Posterior cingulate gyrus (tissue), 11 donors: ENCODE results near the gene BCAS1.

Experiments
- DNase-seq, 10 donors: peaks; one replicate each; pipeline versions ENCODE4 v3.0.0 to v3.0.0-alpha.2; 2020 to 2021; ENCODE audit warnings: mixed read lengths in 3 of 10
- intact Hi-C: fragments of 100-400 bp; cut with DNase I; formaldehyde crosslinking; loops from one replicate; pipeline ENCODE4 v1.15.1; 2023

The BCAS1 gene

DNA sequence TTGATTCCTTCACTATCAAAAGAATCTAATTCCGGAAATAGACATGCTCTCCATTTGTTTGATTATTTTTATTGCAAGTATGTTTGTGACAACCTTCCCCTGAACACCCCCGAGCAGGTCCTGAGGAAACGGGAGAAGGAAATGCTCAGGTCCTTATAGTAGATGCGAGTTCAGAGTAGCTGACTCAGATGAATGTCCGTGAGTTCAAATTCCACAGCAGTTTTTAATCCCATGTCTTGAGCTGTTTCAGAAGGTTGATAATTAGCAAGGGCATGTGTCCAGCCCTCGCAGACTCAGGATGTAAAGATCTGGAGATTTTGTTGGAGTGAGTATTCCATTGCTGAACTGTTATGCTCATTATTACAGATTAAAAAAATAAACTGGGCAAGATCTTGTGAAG, 169.3 kb downstream of the BCAS1 start:
- no peak for DNase-seq

DNA sequence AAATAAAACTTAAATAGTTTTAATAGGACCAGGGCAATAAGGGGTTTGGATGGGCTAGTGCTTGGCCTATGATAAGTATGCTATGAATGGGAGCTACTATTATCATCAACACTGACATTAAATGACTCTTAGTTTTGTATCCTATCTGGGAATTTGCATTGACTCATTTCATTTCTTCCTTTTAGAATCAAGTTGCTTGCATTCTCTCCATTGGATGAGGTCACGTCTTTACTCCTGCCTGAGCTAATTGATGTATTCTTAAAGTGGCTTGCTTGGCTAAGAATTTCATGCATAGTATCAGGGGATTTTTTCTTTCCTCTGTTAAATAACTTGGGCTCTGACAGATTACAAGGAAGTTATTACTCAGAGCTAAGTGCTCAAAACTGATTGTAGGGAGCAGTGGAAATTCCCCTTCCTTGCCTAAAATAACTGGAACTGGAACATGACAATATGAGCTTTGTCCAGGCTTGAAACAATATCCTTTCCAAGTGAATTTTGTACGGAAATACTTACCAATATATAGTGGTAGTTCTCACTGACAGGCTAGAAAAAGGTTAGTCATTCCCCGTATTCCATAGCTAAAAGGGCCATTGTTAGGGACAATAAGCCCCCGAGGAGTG, 169.9 kb downstream of the BCAS1 start:
- intact Hi-C loops: no loop called here
- no peak for DNase-seq

More for the DNA sequence above, 169.3 kb downstream of the BCAS1 start:
- intact Hi-C loops: no loop called here

DNA sequence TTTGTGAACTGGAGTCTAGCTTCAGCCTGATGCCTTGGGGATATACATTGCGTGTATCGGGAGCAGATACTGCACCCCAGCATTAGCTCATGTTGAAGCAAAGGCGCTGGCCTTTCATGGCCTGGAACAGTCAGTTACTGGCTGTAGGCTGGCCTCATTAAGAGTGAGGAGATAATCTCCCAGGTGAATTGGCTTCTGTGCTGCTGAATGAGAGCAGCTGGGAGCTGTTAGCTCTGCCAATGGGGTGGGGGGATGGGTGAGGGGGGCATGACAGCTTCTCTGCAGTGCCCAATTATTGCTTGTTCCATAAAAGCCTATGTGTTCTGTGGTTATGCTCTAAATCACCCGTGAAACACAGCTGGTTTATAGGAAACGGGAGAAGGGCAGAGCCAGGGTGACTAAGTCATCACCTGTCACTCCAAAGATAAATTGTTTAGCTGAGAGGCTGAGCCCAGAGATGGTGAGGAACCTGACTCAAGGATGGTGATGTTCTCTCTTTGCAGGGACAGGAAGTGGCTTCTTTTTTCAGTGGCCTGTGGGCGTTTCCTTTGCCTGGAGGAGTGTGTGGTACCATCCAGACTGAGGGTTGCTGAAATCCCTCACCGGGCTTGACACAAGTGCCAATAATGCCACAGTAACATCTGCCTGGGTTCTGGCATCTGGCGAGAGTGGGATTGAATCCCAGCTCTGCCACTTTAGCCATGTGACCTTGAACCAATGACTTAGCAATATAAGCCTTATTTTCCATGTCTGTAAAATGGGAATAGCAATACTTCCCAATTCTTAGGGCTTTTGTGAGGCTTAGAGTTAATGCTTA, 170.8 kb downstream of the BCAS1 start:
- DNase-seq: no peak
- intact Hi-C loops: no loop called here

DNA sequence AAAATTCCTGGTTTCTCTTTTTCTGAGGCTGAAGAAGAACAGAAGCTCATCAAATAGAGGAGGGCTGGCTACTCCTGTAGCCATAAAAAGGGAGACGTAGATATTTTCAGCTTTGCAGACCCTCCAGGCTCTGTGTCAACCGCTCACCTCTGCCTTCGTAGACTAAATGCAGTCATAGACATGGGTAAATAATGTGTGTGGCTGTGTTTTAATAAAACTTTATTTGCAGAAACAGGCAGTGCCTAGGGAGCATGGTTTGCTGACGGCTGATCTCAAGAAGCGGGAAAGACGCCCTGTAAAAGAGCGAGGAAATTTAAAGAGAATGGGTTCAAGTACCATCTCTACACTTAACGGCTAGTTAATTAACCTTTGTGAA, 171.8 kb downstream of the BCAS1 start:
- DNase-seq: no peak
- intact Hi-C loops: no loop called here

DNA sequence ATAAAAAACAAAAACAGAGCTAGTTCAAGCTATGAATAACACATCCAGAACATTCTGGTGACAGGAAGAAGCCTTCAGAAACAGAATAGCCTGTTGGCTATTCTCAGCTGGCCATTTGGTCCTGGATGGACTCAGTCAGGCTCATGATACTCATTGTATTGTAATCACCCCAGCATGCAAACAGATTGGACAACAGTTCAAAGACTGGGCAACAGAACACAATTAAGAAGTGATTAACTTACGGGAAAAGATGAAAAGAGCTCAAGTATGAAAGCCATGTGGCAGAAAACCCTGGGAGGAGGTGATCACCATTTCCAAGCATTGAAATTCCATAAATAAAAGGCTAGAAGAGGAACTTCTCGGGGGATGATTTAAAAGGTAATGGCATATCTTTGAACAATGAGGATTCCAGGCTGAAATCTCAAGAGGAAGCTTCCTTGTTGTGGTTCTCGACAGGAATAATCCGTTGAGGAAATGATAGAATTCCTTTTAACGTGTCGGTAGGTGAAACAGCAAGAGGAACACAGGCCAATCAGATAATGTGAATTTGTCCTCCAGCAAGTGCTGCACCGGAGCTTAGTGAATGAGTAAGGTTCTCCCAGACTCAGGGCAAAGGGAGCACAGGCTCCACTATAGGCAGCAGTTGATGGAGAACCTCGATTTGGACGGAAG, 172.4 kb downstream of the BCAS1 start:
- intact Hi-C loops: no loop called here
- DNase-seq: no peak

DNA sequence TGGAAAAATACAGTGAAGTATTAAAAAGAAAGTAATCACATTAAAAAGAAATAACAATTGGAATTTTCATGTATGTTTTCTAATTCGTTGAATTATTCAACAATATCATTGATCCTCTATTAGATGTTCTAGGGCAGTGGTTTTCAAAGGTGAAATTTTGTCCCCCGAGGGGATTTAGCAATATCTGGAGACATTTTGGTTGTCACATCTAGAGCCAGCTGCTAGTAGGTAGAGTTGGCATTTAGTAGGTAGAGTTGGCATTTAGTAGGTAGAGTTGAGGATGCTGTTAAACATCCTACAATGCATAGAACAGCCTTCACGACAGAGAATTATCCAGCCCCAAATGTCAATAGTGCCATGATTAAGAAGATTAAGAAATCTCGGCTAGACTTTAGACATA, 173.7 kb downstream of the BCAS1 start:
- intact Hi-C loops: no loop called here
- no peak for DNase-seq

DNA sequence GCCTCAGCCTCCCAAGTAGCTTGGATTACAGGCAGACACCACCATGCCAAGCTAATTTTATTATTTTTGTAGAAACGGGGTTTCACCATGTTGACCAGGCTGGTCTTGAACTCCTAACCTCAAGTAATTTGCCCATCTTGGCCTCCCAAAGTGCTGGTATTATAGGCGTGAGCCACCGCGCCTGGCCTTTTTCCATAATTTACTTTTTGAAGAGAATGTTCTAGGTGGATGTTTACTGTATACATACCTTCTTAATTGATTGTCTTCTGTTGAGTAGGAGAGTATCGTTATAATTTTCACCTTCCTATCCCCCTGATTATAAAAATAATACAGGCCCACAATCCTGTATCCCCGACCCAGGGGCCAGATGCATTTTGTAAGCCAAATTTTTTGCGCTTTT, 174.4 kb downstream of the BCAS1 start:
- intact Hi-C loops: no loop called here
- no peak for DNase-seq

DNA sequence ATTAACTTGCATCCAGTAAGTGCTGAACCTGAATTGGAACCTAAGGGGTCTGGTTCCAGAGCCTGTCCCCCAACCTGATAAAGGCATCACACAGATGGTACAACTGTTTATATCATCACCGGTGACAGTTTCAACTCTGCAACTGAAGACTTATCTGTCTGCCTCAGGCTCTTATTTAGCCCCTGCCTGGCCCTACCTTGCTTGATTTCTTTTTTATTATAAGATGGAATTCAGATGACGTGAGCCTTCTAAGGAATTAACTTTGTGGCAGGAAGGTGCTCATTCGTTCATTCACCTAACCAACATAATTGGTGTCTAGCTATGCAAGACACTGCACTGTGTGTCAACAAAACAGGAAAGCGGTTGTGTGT, 175.0 kb downstream of the BCAS1 start:
- intact Hi-C loops: no loop called here
- no peak for DNase-seq

DNA sequence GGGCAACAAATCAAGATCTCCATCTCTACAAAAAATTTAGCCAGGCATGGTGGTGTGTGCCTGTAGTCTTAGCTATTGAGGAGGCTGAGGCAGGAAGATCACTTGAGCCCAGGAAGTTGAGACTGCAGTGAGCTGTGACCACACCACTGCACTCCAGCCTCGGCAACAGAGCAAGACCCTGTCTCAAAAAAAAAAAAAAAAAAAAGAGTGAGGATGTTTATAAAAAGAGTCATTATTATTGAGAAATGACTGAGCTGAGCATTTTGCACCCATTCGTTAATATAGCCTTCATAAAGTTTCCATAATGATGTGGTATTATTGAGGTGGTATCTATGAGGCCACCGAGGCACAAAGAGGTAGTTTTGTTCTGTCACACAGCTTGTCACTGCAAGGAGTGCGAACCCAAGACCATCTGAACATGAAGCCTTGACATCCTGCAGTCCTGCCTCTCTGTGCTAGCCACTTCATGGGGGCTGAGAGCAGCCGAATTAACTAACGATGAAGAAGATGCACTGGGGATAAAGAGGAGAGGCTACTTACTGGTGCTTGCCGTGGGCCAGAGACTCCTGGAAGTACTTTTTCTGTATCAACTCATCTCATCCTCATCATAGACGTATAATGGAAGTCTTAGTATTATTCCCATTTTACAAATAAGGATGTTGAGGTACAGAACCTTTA, 175.5 kb downstream of the BCAS1 start:
- DNase-seq: no peak
- intact Hi-C loops: no loop called here
